Mucosa of descending colon (tissue), 3 donors: ENCODE data around the gene THAP8. TPM values are rescaled to one million over a fixed set of nuclear protein-coding genes. Genes with fewer than 3 reads are reported as not detected.
A peak's percentile ranks its signal among the peaks of the same experiment; 100 is the strongest.
"Not testable (repeated sequence)": the region's sequence is repeated elsewhere in the genome, so short reads cannot be mapped to it uniquely, and the experiment has no call there.

Experiments
- ATAC-seq: fragments of 200-7000 bp; cut with Tn5 transposase; one replicate; pipeline ENCODE4 v1.9.1; 2020; ENCODE audit warnings: mild to moderate bottlenecking, moderate library complexity
- DNase-seq, 3 donors: peaks; one replicate each; pipeline ENCODE4 v3.0.0-alpha.2; 2020
- H3K36me3 ChIP-seq: fragments of 200-600 bp; one replicate; pipeline ENCODE4 v1.8.0; 2021; ENCODE audit warnings: low read depth, mild to moderate bottlenecking
- H3K4me1 ChIP-seq: fragments of 200-600 bp; one replicate; pipeline ENCODE4 v1.8.0; 2021; ENCODE audit warnings: low read depth, mild to moderate bottlenecking
- H3K4me3 ChIP-seq: fragments of 200-600 bp; one replicate; pipeline ENCODE4 v1.8.0; 2021; ENCODE audit warnings: mild to moderate bottlenecking
- H3K9me3 ChIP-seq: fragments of 200-600 bp; one replicate; pipeline ENCODE4 v1.8.0; 2021; ENCODE audit warnings: mild to moderate bottlenecking
- CTCF ChIP-seq: fragments of 200-600 bp; IDR thresholded peaks from one replicate; pipeline ENCODE4 v1.8.0; 2022; ENCODE audit warnings: antibody characterized with exemption, mild to moderate bottlenecking
- intact Hi-C, 2 donors: fragments of 100-400 bp; cut with DNase I in 1 of 2; cut with micrococcal nuclease in 1 of 2; formaldehyde crosslinking; loops; one replicate each; pipeline versions ENCODE4 v1.11.0 to v1.11.1; 2022; cut with DNase I, micrococcal nuclease
- total RNA-seq, 3 donors: library from RNA; stranded (reverse); fragmentation: NEBNext Ultra II Directional in 2 of 3; extraction: Animal tissue kit (Norgen Biotek cat#: 25700) in 2 of 3; gene quantifications; one replicate each; pipeline versions ENCODE4 v1.2.1 to v1.2.4, GENCODE V29; 2021 to 2023
- donor health status: DM: no; HTN: no; CAD: no; lungs with moderate emphysema.
- donor health status: DM: no; HTN: no; CAD: no.
- donor health status: DM: no; HTN: yes; CAD: no.

THAP8 gene
- total RNA-seq, 3 donors from 2014 or later, result 3.7 to 10.1 (median 4.4) TPM

DNA sequence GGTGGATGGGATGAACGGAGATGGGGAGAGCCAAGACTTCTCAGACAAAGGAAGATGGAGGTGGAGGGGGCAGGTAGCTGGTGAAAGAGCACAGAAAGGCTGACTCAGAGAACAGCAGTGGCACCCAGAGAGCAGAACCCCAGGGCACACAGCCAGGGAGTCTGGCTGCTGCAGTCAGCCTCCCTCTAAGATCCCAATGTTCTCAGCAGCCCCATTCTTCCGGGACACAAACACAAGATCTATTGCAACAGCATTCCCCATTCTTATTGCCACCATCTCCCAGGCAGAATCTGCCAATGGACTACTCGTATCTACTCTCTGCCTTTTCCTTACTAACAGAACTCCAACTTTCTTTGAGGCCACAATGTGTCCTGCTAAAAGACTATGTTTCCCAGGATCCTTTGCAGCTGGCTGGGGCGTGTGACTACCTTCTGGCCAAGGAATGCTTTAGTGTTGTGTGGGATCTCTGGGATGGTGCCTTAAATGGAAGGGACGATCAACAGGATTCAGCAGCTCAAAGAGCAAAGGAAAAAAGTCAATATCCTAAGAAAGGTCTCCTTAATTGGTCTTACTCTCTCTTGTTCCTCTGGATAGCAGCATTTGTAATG lies 7.5 kb downstream of the THAP8 start:
- Histone ChIP-seq H3K4me3 (no peak overlapping the region), H3K4me1 (no peaks in the 10 kb centered on the region), H3K9me3 (no peaks in the 10 kb centered on the region), H3K36me3 (no peaks in the 10 kb centered on the region)
- DNase-seq (no peak), ATAC-seq (no peak)
- no peak for TF ChIP-seq CTCF
- intact Hi-C loops, result no loop called here

DNA sequence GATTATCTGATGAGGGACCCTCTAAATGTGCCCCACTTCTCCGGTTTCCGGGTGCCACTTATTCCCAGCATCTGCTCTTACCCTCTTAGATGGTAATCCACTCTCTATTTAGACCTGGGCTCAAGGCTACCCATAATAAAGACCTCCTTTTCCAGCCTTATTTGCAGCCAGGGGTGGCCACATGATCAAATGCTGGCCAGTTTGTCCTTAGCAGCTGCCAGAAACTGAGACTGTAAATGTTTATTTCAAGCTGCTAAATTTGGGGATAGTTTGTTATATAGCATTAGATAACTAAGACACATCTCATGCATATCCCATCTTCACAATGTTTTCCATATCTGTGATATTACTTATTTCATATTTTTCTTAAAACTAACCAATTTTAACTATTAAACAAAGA lies 10.1 kb downstream of the THAP8 start:
- Histone ChIP-seq H3K4me1 (no peaks in the 10 kb centered on the region), H3K9me3 (no peaks in the 10 kb centered on the region), H3K36me3 (no peaks in the 10 kb centered on the region), H3K4me3 (no peak overlapping the region)
- intact Hi-C loops, result no loop called here
- DNase-seq (no peak), ATAC-seq (no peak)
- TF ChIP-seq CTCF, result no peak

- DNase-seq (no peak), ATAC-seq (peak; percentile 13)
- H3K4me3 ChIP-seq, result no peak overlapping the region
- H3K9me3 ChIP-seq, result no peaks in the 10 kb centered on the region
- TF ChIP-seq CTCF, result no peak
- H3K4me1 ChIP-seq, result no peaks in the 10 kb centered on the region
- no peaks in the 10 kb centered on the region for H3K36me3 ChIP-seq
- intact Hi-C loops, result no loop called here
Observed at GRCh38 chr19:36041831-36042230, 12.3 kb downstream of the THAP8 start.

DNA sequence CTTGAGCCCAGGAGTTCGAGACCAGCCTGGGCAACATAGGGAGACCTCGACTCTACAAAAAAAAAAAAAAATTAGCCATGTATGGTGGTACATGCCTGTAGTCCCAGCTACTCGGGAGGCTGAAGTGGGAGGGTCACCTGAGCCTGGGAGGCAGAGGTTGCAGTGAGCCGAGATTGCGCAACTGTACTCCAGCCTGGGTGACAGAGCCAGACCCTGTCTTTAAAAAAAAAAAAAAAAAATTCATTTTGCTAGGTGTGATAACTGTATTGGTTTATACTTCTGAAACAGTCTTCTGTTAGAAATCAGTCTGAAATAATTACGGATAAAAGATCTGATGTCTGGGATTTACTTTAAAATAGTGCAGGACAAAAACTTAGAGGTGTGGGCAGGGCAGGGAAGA lies 13.0 kb downstream of the THAP8 start:
- ATAC-seq, DNase-seq, H3K9me3 ChIP-seq, H3K4me1 ChIP-seq, intact Hi-C loops, H3K36me3 ChIP-seq, H3K4me3 ChIP-seq: not testable (repeated sequence)

- Histone ChIP-seq H3K4me1 (no peaks in the 10 kb centered on the region), H3K4me3 (no peak overlapping the region), H3K36me3 (no peaks in the 10 kb centered on the region), H3K9me3 (no peaks in the 10 kb centered on the region)
- ATAC-seq (no peak), DNase-seq (no peak)
- intact Hi-C loops, result no loop called here
- no peak for TF ChIP-seq CTCF
Observed at GRCh38 chr19:36040495-36040894, 13.6 kb downstream of the THAP8 start.

- peak in 2 of 3 donors; percentile 56 to 59 for DNase-seq
- intact Hi-C loops, result no loop called here
- H3K4me3 ChIP-seq, result no peak within 1 kb of the TSS
- no peaks in the 10 kb centered on the region for H3K4me1 ChIP-seq
- TF ChIP-seq CTCF, result no peak
- H3K36me3 ChIP-seq, result no peaks in the 10 kb centered on the region
- ATAC-seq, result peak; percentile 55
- H3K9me3 ChIP-seq, result no peaks in the 10 kb centered on the region
Observed at GRCh38 chr19:36032251-36033104, 21.6 kb downstream of the THAP8 start, which contains the start of gene CLIP3. Gene CLIP3 (minus strand): TSS chr19:36032873. CDS start chr19:36032357, 516 bp downstream.
